ENCODE data around the gene ANKRD52. TPM values are rescaled to one million over a fixed set of nuclear protein-coding genes. Genes with fewer than 3 reads are reported as not detected.
A peak's percentile ranks its signal among the peaks of the same experiment; 100 is the strongest.
"Not testable (repeated sequence)": the region's sequence is repeated elsewhere in the genome, so short reads cannot be mapped to it uniquely, and the experiment has no call there.

The ANKRD52 gene
- total RNA-seq, 1 donor from 2014 or later, result 67.7 TPM

DNA sequence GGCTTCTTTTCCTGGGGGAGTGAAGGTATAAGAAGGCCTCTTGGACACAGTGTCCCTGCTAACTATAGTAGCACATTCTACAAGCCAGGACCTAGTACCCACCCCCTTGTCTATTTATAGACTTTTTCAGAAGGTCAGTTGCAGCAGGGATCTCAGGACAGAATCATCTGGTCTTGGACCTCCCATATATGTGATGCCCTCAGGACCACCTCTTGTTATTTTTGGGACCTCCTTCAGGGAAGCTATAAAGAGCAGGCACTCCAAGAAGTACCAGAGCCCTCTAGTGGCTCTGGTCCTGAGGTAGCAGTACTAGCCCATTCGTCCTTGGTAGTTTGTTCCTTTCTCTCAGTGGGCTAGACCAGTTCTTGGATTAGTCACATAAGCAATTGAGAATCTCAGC, 12.8 kb upstream of the ANKRD52 start:
- peaks cover 32% of the 10 kb centered on the region for H3K36me3 Mint-ChIP-seq (ENCODE audit: unreplicated experiment)
- no peak overlapping the region for H3K4me3 Mint-ChIP-seq (ENCODE audit: unreplicated experiment)
- H3K4me1 Mint-ChIP-seq (ENCODE audit: unreplicated experiment), result peaks cover 15% of the 10 kb centered on the region
- no peaks in the 10 kb centered on the region for H3K9me3 Mint-ChIP-seq (ENCODE audit: unreplicated experiment)
- DNase-seq (ENCODE audit: extremely low spot score, unreplicated experiment), result no peak
- no peaks in the 10 kb centered on the region for H3K27me3 Mint-ChIP-seq (ENCODE audit: unreplicated experiment)
- no peak overlapping the region for H3K27ac Mint-ChIP-seq (ENCODE audit: unreplicated experiment)
- peak; percentile 46 for TF ChIP-seq CTCF (IDR thresholded peaks at IDR 0.05)

DNA sequence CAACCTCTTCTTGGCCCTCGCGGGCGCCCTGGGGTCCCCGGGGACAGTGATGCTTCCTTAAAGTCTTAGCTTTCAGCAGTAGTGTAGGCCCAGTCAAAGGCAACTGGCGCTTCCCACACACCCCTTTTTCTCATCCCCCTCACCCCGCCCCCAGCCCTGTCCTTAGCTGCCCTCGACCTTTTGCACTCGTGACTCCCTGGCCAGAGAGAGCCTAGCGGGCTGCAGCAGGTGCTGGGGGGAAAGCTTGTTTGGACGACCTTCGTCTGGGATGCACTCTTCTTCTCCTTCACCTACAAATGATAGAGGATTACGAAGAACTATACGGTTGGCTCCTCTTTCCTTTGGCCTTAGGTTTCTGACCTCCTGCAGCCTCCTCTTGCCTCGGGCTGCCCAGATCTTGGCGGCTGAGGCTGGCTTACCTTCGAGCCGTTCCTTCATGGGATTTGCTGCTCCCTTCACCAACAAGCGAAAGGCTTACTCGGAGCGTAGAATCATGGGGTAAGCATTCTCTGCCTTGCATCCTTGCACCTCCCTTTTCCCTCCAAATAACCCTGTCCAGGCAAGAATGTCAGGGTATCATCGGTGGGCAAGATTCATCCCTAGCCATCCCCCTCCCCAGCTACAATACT, 9.4 kb upstream of the ANKRD52 start:
- Mint-ChIP-seq H3K4me3 (ENCODE audit: unreplicated experiment) (peak overlapping the region; percentile 85), H3K4me1 (ENCODE audit: unreplicated experiment) (peaks cover 19% of the 10 kb centered on the region), H3K27ac (ENCODE audit: unreplicated experiment) (peak overlapping the region; percentile 44), H3K36me3 (ENCODE audit: unreplicated experiment) (peaks cover 14% of the 10 kb centered on the region), H3K27me3 (ENCODE audit: unreplicated experiment) (no peaks in the 10 kb centered on the region), H3K9me3 (ENCODE audit: unreplicated experiment) (no peaks in the 10 kb centered on the region)
- DNase-seq (ENCODE audit: extremely low spot score, unreplicated experiment), result no peak
- TF ChIP-seq CTCF (IDR thresholded peaks at IDR 0.05), result no peak

DNA sequence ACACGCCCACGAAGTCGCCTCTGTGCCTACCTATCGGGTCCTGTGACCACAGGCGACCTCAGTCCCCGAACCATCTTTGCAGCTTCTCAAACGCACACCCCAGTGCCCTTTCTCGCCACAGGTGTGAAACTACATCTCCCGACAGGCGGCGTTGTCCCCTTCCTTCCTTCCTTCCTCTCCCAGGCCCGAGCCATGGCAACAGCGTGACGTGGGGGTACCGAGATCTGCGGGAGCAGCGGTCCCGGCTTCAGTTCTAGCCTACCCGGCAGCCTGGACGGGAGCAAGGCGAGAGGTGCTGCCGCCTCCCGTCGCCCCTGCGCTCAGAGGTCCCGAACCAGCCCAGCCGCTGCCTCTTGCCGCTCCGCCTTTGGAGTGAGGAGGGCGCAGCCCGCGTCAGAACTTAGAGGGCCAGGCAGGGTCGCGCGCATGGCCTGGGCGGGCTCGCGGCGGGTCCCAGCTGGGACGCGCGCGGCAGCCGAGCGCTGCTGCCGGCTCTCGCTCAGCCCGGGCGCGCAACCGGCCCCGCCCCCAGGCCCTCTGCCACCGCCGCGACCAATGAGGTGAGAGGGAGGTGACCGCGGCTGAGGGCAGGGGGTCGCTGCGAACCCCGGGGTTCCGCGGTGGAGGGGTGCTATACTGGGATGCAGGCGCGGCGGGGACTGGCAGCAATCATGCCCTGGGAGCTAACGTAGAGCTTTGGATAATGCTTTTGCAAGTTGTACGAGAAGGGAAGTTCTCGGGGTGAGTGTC, 8.7 kb upstream of the ANKRD52 start, which contains the start of gene COQ10A:
Gene COQ10A (plus strand): TSS at position 250 of the 750 bp plus-strand sequence. CDS start 177 bp downstream, at position 427.
- no peaks in the 10 kb centered on the region for H3K9me3 Mint-ChIP-seq (ENCODE audit: unreplicated experiment)
- H3K36me3 Mint-ChIP-seq (ENCODE audit: unreplicated experiment), result peaks cover 14% of the 10 kb centered on the region
- peak; percentile 82 for TF ChIP-seq CTCF (IDR thresholded peaks at IDR 0.05)
- peak within 1 kb of the TSS; percentile 95 for H3K27ac Mint-ChIP-seq (ENCODE audit: unreplicated experiment)
- peak within 1 kb of the TSS; percentile 85 for H3K4me3 Mint-ChIP-seq (ENCODE audit: unreplicated experiment)
- peaks cover 21% of the 10 kb centered on the region for H3K4me1 Mint-ChIP-seq (ENCODE audit: unreplicated experiment)
- peak; percentile 94 for DNase-seq (ENCODE audit: extremely low spot score, unreplicated experiment)
- H3K27me3 Mint-ChIP-seq (ENCODE audit: unreplicated experiment), result no peaks in the 10 kb centered on the region

DNA sequence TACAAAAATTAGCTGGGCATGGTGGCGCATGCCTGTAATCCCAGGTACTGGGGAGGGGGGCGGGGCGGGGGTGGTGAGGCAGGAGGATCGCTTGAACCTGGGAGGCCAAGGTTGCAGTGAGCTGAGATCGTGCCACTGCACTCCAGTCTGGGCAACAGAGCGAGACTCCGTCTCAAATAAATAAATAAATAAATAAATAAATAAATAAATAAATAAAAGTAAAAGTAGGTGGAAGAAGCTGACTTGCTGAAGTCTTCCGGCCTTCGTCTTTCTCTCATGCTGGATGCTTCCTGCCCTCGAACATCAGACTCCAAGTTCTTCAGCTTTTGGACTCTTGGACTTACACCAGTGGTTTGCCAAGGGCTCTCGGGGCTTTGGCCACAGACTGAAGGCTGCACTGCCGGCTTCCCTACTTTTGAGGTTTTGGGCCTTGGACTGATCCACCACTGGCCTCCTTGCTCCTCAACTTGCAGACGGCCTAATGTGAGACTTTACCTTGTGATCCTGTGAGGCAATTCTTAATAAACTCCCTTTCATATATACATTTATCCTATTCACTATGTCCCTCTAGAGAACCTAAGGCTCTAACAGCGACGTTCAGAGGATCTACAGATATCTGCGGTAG, 8.0 kb upstream of the ANKRD52 start:
- H3K27me3 Mint-ChIP-seq (ENCODE audit: unreplicated experiment); DNase-seq (ENCODE audit: extremely low spot score, unreplicated experiment); H3K9me3 Mint-ChIP-seq (ENCODE audit: unreplicated experiment): not testable (repeated sequence)
- peak overlapping the region; percentile 95 for H3K27ac Mint-ChIP-seq (ENCODE audit: unreplicated experiment)
- peaks cover 11% of the 10 kb centered on the region for H3K36me3 Mint-ChIP-seq (ENCODE audit: unreplicated experiment)
- peak overlapping the region; percentile 85 for H3K4me3 Mint-ChIP-seq (ENCODE audit: unreplicated experiment)
- peaks cover 28% of the 10 kb centered on the region for H3K4me1 Mint-ChIP-seq (ENCODE audit: unreplicated experiment)

DNA sequence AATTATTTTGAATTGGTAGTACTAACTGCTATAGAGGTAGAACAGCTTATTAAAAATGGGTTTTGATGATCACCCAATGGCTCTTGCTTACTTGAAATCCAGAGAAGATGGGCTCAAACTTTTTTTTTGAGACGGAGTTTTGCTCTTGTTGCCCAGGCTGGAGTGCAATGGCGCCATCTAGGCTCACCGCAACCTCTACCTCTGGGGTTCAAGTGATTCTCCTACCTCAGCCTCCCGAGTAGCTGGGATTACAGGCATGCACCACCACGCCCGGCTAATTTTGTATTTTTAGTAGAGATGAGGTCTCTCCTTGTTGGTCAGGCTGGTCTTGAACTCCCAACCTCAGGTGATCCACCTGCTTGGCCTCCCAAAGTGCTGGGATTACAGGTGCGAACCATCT, 4.8 kb upstream of the ANKRD52 start:
- not testable (repeated sequence) for H3K4me3 Mint-ChIP-seq (ENCODE audit: unreplicated experiment); H3K36me3 Mint-ChIP-seq (ENCODE audit: unreplicated experiment); H3K9me3 Mint-ChIP-seq (ENCODE audit: unreplicated experiment); H3K27ac Mint-ChIP-seq (ENCODE audit: unreplicated experiment); DNase-seq (ENCODE audit: extremely low spot score, unreplicated experiment); H3K27me3 Mint-ChIP-seq (ENCODE audit: unreplicated experiment)
- H3K4me1 Mint-ChIP-seq (ENCODE audit: unreplicated experiment), result peaks cover 39% of the 10 kb centered on the region

Data from osteocyte (in vitro differentiated cells).